Smooth muscle cell of the brain vasculature (primary cell): ENCODE results near the gene ZNF184.
"Not testable (repeated sequence)": the region's sequence is repeated elsewhere in the genome, so short reads cannot be mapped to it uniquely, and the experiment has no call there.

ENCODE experiments used
- DNase-seq: peaks from one replicate; pipeline ENCODE4 v3.0.0-alpha.2; 2012; ENCODE audit warnings: low read depth, low spot score

ZNF184 gene

GRCh38 chr6:27424851-27425250, 48.1 kb downstream of the ZNF184 start:
- not testable (repeated sequence) for DNase-seq

GRCh38 chr6:27422651-27423332, 50.1 kb downstream of the ZNF184 start:
- DNase-seq: no peak

- DNase-seq: no peak
These were observed 53.5 kb downstream of the ZNF184 start for GRCh38 chr6:27419363-27419762.

- no peak for DNase-seq
These were observed 57.0 kb downstream of the ZNF184 start for GRCh38 chr6:27415898-27416297.

GRCh38 chr6:27414996-27415395, 57.9 kb downstream of the ZNF184 start:
- DNase-seq: no peak

GRCh38 chr6:27414300-27414699, 58.6 kb downstream of the ZNF184 start:
- DNase-seq: no peak

GRCh38 chr6:27407153-27407814, 65.6 kb downstream of the ZNF184 start:
- DNase-seq: no peak

GRCh38 chr6:27406085-27406484, 66.8 kb downstream of the ZNF184 start:
- DNase-seq: no peak

- no peak for DNase-seq
These were observed 71.8 kb downstream of the ZNF184 start for GRCh38 chr6:27400877-27401642.
